ENCODE data around the gene ANKRD17. TPM values are rescaled to one million over a fixed set of nuclear protein-coding genes. Genes with fewer than 3 reads are reported as not detected.

The ANKRD17 gene
- total RNA-seq, 1 experiment from 2014 or later = 65.7 TPM

GRCh38 chr4:73250642-73251041 lies 8.0 kb downstream of the ANKRD17 start:
- BruUV-seq (replicated peaks) = no TSS peak
- no peak overlapping the region for H3K4me3 Mint-ChIP-seq (ENCODE audit: unreplicated experiment)
- no peak for DNase-seq (ENCODE audit: unreplicated experiment)
- intact Hi-C loops (cut with micrococcal nuclease) = loop anchor here (10.0 kb wide), 1 partner anchor 756 kb away; no protein-coding TSS in a partner anchor
- peaks cover 37% of the 10 kb centered on the region for H3K36me3 Mint-ChIP-seq (ENCODE audit: insufficient read depth, unreplicated experiment)
- ChIA-PET CTCF (interaction anchor here (0.6 kb wide), 1 partner anchor 59 kb away, joined by 3 read pairs; no protein-coding TSS in a partner anchor), POLR2A (no interaction called here)
- no peak for TF ChIP-seq CTCF (IDR thresholded peaks at IDR 0.05; ENCODE audit: unreplicated experiment)
- no peak overlapping the region for H3K27ac Mint-ChIP-seq (ENCODE audit: low read depth, unreplicated experiment)
- H3K27me3 Mint-ChIP-seq (ENCODE audit: insufficient read depth, unreplicated experiment) = no peaks in the 10 kb centered on the region
- peaks cover 34% of the 10 kb centered on the region for H3K4me1 Mint-ChIP-seq (ENCODE audit: insufficient read depth, unreplicated experiment)
- H3K9me3 Mint-ChIP-seq (ENCODE audit: unreplicated experiment) = no peaks in the 10 kb centered on the region

DNA sequence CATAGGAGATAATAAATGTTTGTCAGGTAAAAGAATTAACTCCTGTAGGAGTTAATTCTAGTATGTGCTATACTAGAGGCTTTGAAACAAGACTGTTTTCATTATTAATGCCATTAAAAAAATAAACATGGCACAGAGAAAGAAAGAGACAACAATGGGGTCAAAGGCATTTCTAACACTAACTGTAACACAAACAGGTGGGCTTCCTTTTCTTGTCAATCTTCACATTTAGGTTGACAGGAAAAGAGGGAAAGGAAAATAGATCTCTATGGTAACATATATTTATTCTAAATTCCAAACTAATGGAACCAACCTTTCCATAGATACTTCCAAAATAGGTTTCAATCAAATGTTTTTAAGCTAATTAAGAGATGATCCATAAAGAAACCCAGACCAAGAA lies 9.8 kb downstream of the ANKRD17 start:
- DNase-seq (ENCODE audit: unreplicated experiment) = no peak
- Mint-ChIP-seq H3K4me3 (ENCODE audit: unreplicated experiment) (no peak overlapping the region), H3K36me3 (ENCODE audit: insufficient read depth, unreplicated experiment) (peaks cover 29% of the 10 kb centered on the region), H3K9me3 (ENCODE audit: unreplicated experiment) (no peaks in the 10 kb centered on the region), H3K4me1 (ENCODE audit: insufficient read depth, unreplicated experiment) (peaks cover 32% of the 10 kb centered on the region), H3K27ac (ENCODE audit: low read depth, unreplicated experiment) (no peak overlapping the region), H3K27me3 (ENCODE audit: insufficient read depth, unreplicated experiment) (no peaks in the 10 kb centered on the region)
- ChIA-PET CTCF (interaction anchor here (0.6 to 1.5 kb wide), 2 partner anchors 8 to 83 kb away, joined by 3 to 4 read pairs; no protein-coding TSS in a partner anchor), POLR2A (interaction anchor here (1.4 to 2.3 kb wide), 3 partner anchors 8 to 26 kb away, joined by 5 to 12 read pairs (median 6); partner anchors contain the start of gene ANKRD17)
- intact Hi-C loops (cut with micrococcal nuclease) = no loop called here
- TF ChIP-seq CTCF (IDR thresholded peaks at IDR 0.05; ENCODE audit: unreplicated experiment) = no peak
- BruUV-seq (replicated peaks) = no TSS peak

- no peak for DNase-seq (ENCODE audit: unreplicated experiment)
- no peak overlapping the region for H3K27ac Mint-ChIP-seq (ENCODE audit: low read depth, unreplicated experiment)
- peaks cover 28% of the 10 kb centered on the region for H3K36me3 Mint-ChIP-seq (ENCODE audit: insufficient read depth, unreplicated experiment)
- POLR2A ChIA-PET = interaction anchor here (1.4 to 2.3 kb wide), 3 partner anchors 9 to 25 kb away, joined by 5 to 12 read pairs (median 6); partner anchors contain the start of gene ANKRD17
- CTCF ChIA-PET = interaction anchor here (0.6 to 1.5 kb wide), 2 partner anchors 9 to 83 kb away, joined by 3 to 4 read pairs; no protein-coding TSS in a partner anchor
- intact Hi-C loops (cut with micrococcal nuclease) = no loop called here
- H3K9me3 Mint-ChIP-seq (ENCODE audit: unreplicated experiment) = no peaks in the 10 kb centered on the region
- H3K4me1 Mint-ChIP-seq (ENCODE audit: insufficient read depth, unreplicated experiment) = peaks cover 30% of the 10 kb centered on the region
- TF ChIP-seq CTCF (IDR thresholded peaks at IDR 0.05; ENCODE audit: unreplicated experiment) = no peak
- no peak overlapping the region for H3K4me3 Mint-ChIP-seq (ENCODE audit: unreplicated experiment)
- no TSS peak for BruUV-seq (replicated peaks)
- no peaks in the 10 kb centered on the region for H3K27me3 Mint-ChIP-seq (ENCODE audit: insufficient read depth, unreplicated experiment)
Observed at GRCh38 chr4:73248416-73248815, 10.2 kb downstream of the ANKRD17 start.

DNA sequence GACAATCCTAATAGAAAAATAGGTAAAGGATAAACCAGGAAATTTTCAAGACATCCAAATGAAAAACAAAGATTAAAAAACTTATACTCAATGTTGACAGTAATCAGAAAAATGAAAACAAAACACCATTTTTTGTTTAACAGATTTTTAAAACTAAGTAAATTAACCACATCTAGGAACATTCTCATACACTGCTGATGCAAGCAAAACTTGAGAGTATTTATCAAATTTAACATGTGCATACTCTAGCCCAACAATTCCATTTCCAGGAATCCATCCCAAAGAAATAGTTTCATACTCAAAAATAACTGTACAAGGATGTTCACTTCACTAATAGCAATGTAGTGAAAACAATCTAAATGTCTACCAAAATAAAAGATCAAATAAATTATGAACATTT lies 11.5 kb downstream of the ANKRD17 start:
- intact Hi-C loops (cut with micrococcal nuclease) = no loop called here
- no TSS peak for BruUV-seq (replicated peaks)
- peaks cover 5% of the 10 kb centered on the region for H3K9me3 Mint-ChIP-seq (ENCODE audit: unreplicated experiment)
- no peak overlapping the region for H3K27ac Mint-ChIP-seq (ENCODE audit: low read depth, unreplicated experiment)
- DNase-seq (ENCODE audit: unreplicated experiment) = no peak
- POLR2A ChIA-PET = interaction anchor here (1.5 kb wide), 1 partner anchor 24 kb away, joined by 5 read pairs; no protein-coding TSS in a partner anchor
- no peaks in the 10 kb centered on the region for H3K27me3 Mint-ChIP-seq (ENCODE audit: insufficient read depth, unreplicated experiment)
- peaks cover 21% of the 10 kb centered on the region for H3K36me3 Mint-ChIP-seq (ENCODE audit: insufficient read depth, unreplicated experiment)
- CTCF ChIA-PET = no interaction called here
- peaks cover 34% of the 10 kb centered on the region for H3K4me1 Mint-ChIP-seq (ENCODE audit: insufficient read depth, unreplicated experiment)
- no peak for TF ChIP-seq CTCF (IDR thresholded peaks at IDR 0.05; ENCODE audit: unreplicated experiment)
- no peak overlapping the region for H3K4me3 Mint-ChIP-seq (ENCODE audit: unreplicated experiment)
